HG02759 (cell line): ENCODE results near the gene FCER2.
"Not testable (repeated sequence)": the region's sequence is repeated elsewhere in the genome, so short reads cannot be mapped to it uniquely, and the experiment has no call there.

Source experiments
- ATAC-seq: cut with Tn5 transposase; IDR thresholded peaks from one replicate; pipeline ENCODE4 v1.9.1; 2021; ENCODE audit warnings: mild to moderate bottlenecking, moderate library complexity; ENCODE audit not compliant: unreplicated experiment

Gene FCER2

DNA sequence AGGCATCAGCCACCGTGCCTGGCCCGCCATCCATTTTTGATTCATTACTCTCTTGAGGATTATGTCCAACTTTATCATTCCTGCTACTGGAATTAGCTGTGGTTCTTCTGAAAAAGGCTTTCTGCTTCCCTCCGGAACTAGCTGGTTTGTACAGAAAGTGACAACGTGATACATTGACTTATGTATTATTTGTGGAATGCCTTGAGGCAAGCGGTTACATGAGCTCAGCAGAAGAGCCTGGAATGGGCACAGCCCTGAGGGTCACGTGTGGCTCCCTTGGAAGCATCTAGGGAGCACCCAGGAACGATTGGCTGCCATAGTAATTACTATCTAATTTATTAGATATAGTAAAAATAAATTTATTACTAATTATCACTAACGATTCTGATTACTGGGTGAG is 47.5 kb downstream of the FCER2 start:
- ATAC-seq = no peak

DNA sequence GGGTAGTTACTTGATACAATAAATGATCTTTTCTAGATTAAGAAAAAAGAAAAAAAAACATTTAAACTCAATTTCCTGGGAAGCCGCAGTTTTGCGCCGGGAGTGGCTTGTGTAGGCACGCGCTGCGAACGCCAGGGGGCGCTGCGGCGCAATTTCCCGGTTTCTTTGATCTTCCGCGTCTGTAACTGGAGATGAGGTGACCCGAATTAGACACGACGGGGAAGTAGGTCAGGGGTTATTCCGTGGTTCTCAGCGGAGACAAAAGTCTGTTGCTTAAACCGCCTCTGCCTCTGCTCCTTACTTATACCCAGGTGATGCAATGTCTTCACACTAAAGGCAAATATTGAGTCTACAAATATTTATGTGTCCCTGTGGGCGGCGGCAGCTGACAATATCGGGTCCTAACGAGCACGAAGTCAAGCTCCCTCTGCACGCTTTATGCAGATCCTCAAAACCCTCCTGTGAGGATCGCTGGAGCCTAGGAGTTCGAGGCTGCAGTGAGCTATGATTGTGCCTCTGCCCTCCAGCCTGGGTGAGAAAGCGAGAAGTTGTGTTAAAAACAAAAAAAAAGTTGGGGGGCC is 49.8 kb downstream of the FCER2 start:
- no peak for ATAC-seq

DNA sequence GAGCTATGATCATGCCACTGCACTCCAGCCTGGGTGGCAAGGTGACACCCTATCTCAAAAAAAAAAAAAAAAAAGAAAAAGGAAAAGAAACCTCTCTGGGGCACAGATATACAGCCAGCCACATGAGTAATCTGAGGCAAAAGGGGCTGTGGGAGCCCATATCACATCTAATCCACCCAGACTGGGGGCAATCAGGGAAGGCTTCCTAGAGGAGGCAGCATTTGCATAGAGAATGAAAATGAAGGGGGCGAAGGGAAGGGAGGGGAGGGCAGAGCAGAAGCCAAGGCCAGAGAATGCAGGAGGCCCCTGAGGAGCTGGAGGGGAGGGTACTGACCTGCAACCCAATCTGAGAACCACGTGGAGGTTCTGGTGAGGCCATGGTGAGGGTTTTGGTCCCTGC is 51.8 kb downstream of the FCER2 start:
- ATAC-seq = no peak

DNA sequence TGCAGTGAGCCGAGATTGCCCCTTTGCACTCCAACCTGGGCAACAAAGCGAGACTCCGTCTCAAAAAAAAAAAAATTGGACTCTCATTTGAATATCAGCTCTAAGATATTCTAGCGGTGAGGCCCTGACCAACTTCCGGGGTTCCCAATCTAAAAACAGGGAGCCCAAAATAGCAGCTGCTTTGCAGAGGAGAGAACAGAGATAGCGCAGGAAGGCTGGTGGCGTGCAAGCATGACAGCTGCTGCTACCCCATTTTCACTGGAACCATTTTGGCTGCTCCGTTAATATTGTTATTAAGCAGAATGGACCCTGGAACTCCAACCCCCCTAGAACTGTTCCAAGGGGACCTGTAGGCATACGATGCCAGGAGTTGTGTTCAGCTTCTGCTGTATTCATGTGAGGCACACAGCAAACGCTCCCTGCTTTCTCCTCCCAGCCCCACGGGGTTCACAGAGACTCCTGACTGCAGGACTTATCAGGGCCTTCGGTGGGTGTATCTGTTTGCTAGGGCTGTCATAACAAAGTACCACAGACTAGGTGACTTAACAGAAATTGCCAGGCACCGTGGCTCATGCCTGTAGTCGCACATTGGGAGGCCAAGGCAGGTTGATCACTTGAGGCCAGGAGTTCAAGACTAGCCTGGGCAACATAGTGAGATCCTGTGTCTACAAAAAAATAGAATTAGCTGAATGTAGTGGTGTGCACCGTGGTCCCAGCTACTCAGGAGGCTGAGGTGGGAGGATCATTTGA is 53.5 kb downstream of the FCER2 start:
- no peak for ATAC-seq

DNA sequence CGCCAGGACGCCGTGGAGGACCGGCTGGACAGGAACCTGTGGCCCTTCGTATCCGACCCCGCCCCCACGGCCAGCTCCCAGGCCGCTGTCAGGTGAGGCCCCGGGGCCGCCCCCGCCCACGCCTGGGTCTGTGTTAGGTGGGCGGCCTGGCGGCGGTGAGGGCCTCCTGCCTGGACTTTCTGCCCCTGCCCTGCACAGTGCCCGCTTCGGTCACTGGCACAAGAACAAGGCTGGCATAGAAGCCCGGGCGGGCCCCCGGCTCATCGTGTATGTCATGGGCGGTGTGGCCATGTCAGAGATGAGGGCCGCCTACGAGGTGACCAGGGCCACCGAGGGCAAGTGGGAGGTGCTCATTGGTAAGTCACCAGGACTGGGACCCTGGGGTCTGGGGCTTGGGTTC is 54.8 kb downstream of the FCER2 start:
- ATAC-seq = no peak

DNA sequence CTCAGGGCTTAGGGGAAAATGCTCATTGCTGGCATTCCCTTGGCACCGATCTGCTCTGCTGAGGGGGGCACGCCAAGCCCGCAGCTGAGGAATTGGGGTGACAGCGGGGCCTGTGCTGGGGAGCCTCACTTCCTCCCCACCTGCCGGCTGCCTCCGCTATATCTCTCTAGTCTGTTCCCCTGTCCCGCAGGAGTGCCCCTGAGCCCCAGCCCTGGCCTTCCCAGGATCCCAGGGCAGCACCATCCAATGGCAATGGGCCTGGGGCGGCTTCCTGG is 55.6 kb downstream of the FCER2 start:
- no peak for ATAC-seq

DNA sequence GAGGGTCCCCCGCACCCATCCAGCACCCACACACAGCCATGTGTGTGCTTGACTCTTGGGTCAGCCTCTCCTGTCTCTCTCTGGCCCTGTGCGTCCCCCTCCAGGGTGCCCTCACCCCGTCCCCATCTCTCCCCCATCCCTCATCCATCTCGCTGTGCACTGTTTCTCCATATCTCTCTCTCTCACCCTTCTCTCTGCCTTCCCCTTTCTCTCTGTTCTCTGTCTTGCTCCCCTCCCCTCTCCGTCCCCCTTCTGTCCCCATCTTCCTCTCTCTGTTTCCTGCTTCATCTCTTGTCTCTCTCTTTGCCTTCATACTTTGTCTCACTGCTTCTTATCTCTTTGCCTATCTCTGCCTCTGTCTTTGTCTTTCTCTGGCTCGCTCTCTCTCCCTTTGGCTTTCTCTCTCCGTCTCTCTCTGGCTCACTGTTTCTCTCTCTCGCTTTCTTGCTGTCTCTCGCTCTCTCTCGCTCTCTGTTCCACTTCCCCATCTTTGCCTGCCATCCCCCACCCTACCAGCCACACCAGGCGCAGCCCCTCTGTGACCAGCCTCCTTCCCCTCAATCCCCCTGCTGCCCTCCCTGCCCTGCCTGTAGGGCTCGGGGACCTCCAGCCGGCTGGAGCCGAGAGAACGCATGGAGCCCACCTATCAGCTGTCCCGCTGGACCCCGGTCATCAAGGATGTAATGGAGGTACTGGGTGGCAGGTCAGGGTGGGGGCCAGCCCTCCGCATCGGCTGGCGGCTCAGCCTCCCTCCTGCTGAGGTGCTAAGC is 56.1 kb downstream of the FCER2 start:
- ATAC-seq = no peak

DNA sequence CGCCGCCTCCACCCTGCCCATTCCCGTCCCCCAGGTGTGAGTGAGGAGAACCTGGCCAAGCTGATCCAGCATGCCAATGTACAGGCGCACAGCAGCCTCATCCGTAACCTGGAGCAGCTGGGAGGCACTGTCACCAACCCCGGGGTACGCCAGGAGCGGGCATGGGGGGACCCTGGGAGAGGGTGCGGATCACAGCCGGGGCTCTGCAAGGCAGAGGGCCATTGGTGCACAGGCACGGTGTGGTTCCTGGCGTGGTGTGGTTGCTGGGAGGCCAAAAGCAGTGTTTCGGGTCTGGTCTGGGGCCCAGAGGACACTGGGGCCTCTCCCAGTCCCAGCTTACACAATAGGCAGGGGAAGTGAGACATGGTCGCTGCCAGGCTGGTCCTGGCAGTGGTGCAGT is 56.8 kb downstream of the FCER2 start:
- ATAC-seq = no peak

DNA sequence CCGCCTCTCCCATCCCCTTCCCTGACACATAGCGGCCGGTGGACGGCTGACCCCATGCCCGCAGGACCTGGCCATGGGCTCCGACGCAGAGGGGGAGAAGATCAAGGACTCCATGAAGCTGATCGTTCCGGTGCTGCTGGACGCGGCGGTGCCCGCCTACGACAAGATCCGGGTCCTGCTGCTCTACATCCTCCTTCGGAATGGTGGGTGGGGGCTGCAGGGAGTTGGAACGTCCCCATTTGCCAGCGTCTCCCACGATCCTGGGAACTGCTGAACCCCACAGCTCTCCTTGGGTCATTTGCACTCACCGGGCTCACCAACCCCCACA is 57.4 kb downstream of the FCER2 start:
- ATAC-seq = no peak

DNA sequence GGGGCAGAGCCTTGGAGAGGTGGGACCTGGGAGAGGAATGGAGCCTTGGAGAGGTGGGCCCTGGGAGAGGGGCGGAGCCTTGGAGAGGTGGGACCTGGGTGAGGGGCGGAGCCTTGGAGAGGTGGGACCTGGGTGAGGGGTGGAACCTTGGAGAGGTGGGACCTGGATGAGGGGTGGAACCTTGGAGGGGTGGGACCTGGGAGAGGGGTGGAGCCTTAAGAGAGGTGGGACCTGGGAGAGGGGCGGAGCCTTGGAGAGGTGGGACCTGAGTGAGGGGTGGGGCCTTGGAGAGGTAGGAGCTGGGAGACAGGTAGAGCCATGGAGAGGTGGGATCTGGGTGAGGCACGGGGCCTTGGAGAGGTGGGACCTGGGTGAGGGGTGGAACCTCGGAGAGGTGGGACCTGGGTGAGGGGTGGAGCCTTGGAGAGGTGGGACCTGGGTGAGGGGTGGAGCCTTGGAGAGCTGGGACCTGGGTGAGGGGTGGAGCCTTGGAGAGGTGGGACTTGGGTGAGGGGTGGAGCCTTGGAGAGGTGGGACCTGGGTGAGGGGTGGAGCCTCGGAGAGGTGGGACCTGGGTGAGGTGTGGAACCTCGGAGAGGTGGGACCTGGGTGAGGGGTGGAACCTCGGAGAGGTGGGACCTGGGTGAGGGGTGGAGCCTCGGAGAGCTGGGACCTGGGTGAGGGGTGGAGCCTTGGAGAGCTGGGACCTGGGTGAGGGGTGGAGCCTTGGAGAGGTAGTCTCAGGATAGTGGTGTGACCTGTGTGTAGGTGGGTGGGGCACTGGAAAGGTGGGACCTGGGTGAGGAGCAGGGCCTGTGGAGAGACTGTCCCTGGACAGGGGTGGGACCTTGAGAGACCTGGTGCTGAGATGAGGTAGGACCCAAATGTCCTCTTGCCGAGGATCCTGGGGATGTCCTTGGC is 58.0 kb downstream of the FCER2 start:
- not testable (repeated sequence) for ATAC-seq

DNA sequence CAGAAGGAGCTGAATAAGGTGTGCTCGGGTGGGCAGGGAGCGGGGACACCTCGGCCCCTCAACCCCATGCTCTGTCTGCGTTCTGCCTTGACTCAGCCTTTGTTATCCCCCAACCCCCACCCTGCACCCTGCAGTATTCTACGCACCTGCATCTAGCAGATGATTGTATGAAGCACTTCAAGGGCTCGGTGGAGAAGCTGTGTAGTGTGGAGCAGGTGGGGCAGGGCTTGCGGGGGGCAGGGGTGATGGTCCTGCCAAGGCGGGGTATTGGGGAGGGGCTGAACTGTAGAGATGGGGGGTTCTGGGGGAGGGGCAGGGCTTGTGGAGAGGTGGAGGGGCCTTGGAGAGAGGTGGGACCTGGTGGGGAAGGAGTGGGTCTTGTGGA is 58.9 kb downstream of the FCER2 start:
- ATAC-seq = no peak

DNA sequence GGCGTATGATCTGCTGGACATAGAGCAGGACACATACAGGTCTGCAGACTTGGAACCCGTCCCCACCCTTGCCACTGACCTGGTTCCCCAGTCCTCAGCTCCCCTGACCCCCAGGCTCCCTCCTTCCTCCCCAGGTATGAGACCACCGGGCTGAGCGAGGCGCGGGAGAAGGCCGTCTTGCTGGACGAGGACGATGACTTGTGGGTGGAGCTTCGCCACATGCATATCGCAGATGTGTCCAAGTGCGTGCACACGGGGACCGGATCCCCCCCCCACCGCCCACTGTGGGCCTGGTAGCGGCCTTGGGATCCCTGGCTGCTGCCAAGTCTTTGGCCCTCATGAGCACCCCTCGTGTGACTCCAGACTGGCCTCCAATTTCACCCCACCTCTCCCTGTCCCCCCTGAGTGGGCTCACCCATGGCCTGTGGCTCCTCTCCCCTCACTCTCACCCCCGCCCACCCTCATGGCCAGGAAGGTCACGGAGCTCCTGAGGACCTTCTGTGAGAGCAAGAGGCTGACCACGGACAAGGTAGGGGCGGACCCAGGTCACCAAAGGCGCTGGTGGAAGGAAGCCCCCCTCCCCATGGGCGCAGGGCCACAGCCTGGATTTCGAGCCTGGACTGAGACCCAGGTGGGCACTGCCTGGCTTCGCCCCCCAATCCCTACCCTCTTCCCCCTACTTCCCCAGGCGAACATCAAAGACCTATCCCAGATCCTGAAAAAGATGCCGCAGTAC is 59.5 kb downstream of the FCER2 start:
- ATAC-seq = no peak

DNA sequence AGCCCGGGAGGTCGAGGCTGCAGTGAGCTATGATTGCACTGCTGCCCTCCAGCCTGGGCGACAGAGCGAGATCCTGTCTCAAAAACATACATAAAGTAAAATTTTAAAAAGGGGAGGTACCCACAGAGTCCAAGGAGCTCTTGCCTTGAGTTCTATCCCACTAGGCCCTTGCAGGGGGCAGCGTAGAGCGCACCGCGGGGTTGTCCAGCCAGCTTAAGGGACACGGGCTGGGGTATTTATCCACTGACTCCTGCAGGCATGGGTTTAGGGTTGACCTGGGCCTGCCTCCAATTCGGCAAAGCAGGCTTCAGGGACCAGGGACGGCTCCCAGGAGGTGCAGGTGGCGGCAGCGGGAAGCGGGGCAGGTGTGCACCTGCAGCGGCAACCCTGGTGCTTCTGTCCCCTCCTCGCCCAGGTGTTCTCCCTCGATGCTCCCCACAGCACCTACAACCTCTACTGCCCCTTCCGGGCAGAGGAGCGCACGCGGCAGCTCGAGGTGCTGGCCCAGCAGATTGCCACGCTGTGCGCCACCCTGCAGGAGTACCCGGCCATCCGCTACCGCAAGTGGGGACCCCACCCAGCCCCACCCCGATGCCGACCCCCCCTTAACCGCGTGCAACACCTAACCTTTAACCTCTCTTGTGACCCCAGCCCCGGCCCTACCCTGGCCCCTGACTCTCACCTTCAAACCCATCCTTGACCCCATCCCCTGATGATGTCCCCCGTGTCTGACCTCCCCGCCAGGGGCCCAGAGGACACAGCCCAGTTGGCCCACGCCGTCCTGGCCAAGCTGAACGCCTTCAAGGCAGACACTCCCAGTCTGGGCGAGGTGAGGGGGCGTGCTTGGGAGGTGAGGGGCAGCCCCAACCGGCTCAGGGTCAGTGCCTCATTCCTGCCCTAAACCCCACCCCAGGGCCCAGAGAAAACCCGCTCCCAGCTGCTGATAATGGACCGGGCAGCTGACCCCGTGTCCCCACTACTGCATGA is 60.3 kb downstream of the FCER2 start:
- ATAC-seq = no peak

DNA sequence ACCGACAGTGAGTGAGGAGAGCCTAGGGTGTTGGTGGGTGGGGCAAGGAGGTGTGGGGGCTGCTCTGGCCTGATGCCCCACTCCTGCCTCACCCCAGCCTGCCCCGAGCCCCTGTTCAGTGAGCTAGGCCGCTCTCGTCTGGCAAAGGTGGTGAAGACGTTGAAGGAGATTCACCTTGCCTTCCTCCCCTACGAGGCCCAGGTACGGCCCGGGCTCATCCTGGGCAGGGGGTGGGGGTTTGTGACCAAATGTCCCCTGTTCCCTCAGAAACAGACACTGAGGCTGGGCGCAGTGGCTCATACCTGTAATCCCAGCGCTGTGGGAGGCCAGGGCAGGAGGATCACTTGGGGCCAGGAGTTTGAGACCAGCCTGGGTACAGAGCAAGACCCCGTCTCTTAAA is 61.1 kb downstream of the FCER2 start:
- ATAC-seq = no peak

DNA sequence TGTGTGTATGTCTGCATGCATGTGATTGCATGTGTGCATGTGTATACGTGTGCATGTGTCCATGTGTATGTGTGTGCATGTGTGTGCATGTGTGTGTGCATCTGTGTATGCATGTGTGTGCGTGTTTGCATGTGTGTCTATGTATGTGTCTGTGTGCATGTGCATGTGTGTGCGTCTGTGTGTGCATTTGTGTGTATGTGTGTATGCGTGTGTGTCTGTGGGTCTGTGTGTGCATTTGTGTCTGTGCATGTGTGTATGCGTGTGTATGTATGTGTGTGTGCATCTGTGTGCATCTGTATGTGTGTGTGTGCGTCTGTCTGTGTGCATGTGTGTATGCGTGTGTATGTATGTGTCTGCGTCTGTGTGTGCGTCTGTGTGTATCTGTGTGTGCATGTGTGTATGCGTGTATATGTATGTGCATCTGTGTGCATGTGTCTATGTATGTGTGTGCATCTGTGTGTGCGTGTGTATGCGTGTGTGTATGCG is 62.0 kb downstream of the FCER2 start:
- ATAC-seq = no peak

DNA sequence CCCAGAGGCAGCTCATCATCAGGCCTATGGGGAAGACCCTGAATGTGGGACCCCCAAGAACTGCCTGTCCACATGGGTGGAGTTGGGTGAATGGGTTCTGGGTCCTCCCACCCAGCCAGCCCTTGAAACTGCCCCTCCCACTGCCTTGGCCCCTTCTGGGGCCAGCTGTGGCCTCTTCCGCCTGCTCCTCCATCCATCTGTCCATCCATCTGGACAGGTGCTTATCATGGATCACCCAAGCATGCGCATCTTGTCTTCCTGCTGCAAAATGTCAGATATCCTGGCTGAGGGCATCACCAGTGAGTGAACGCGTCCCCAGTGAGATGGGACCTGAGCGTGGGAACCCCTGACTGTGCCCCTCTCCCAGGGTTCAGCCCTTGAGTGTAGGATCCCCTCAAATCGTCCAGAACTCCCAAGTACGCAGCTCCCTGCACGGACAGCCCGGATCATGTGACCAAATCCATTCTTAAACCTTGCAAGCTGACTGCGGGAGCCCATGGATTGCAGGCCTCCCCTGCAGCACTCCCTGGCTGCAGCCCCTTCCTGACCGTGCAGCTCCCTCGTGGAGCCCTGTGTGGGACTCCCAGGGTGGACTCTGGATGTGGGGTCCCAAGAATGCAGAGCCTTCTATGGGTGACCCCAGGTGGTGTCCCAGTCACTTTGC is 63.0 kb downstream of the FCER2 start:
- ATAC-seq = no peak
